ENCODE data around the gene REPIN1. TPM values are rescaled to one million over a fixed set of nuclear protein-coding genes. Genes with fewer than 3 reads are reported as not detected.

REPIN1 gene
- total RNA-seq, 1 experiment from 2014 or later: 106 TPM

DNA sequence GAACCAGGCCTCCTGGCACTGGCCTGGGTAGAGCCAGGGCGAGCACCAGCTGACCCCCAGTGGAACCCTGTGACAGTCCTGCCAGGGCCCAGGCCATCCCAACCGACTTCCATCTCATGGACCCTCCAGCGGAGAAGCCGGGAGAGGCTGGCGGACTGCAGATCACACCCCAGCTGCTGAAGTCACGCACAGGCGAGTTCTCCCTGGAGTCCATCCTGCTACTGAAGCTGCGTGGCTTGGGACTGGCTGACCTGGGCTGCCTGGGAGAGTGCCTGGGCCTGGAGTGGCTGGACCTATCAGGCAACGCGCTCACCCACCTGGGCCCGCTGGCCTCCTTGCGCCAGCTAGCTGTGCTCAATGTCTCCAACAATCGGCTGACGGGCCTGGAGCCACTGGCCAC is 31.9 kb upstream of the REPIN1 start:
- H3K79me2 ChIP-seq (ENCODE audit: insufficient read depth, low read length): no peaks in the 10 kb centered on the region
- no peaks in the 10 kb centered on the region for H3K9me3 Mint-ChIP-seq
- H3K4me2 ChIP-seq (ENCODE audit: insufficient read depth, insufficient read length, low read length): no peak overlapping the region

More for the DNA sequence above, 31.9 kb upstream of the REPIN1 start:
- H3K4me1 Mint-ChIP-seq: peaks cover 56 to 65% of the 10 kb centered on the region in 2 experiments
- H2BK15ac ChIP-seq (ENCODE audit: low read depth, low read length): no peak overlapping the region
- H3K27ac ChIP-seq (ENCODE audit: insufficient read length, low read depth, low read length): no peak overlapping the region
- no peak overlapping the region for H3K23ac ChIP-seq (ENCODE audit: insufficient read length, low read depth, low read length)
- no peak overlapping the region for H2BK20ac ChIP-seq (ENCODE audit: low read depth, low read length, poor library complexity, severe bottlenecking)
- no peak overlapping the region for H3T11ph ChIP-seq (ENCODE audit: low read length)
- no peaks in the 10 kb centered on the region for H3K79me1 ChIP-seq (ENCODE audit: insufficient read depth, low read depth, low read length, poor library complexity, severe bottlenecking)
- no peak overlapping the region for H2BK12ac ChIP-seq (ENCODE audit: insufficient read length, low read depth, low read length)
- no peaks in the 10 kb centered on the region; the same call in 1 of the 2 replicates for H3K4me1 ChIP-seq (ENCODE audit: insufficient read depth, low read length)
- no peak overlapping the region for H2BK120ac ChIP-seq (ENCODE audit: low read depth, low read length, poor library complexity, severe bottlenecking)
- H3K23me2 ChIP-seq (ENCODE audit: insufficient read length, low read depth, low read length, poor library complexity, severe bottlenecking): peaks cover 16% of the 10 kb centered on the region
- no peak overlapping the region for H3K9ac ChIP-seq (ENCODE audit: extremely low read depth, insufficient read length, low read length)
- TF ChIP-seq, protein P1, sequence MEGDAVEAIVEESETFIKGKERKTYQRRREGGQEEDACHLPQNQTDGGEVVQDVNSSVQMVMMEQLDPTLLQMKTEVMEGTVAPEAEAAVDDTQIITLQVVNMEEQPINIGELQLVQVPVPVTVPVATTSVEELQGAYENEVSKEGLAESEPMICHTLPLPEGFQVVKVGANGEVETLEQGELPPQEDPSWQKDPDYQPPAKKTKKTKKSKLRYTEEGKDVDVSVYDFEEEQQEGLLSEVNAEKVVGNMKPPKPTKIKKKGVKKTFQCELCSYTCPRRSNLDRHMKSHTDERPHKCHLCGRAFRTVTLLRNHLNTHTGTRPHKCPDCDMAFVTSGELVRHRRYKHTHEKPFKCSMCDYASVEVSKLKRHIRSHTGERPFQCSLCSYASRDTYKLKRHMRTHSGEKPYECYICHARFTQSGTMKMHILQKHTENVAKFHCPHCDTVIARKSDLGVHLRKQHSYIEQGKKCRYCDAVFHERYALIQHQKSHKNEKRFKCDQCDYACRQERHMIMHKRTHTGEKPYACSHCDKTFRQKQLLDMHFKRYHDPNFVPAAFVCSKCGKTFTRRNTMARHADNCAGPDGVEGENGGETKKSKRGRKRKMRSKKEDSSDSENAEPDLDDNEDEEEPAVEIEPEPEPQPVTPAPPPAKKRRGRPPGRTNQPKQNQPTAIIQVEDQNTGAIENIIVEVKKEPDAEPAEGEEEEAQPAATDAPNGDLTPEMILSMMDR (conservative IDR thresholded peaks at IDR 0.05): no peak
- H4K20me1 ChIP-seq (ENCODE audit: control insufficient read depth, insufficient read depth, insufficient read length): no peaks in the 10 kb centered on the region
- no peak overlapping the region for H4K91ac ChIP-seq (ENCODE audit: insufficient read length, low read depth, low read length)
- peaks cover 25 to 36% (median 31%) of the 10 kb centered on the region in 3 experiments for H3K36me3 Mint-ChIP-seq (ENCODE audit: insufficient read depth in 1 of 3, low read depth in 3 of 3)
- H3K4me3 Mint-ChIP-seq: peak overlapping the region in 1 of 2 experiments; percentile 21; a peak in 2 of 5 replicates
- no peak overlapping the region for H4K5ac ChIP-seq (ENCODE audit: insufficient read length, low read depth, low read length)
- H2BK5ac ChIP-seq (ENCODE audit: insufficient read length, low read length): no peak overlapping the region
- DNase-seq: no peak
- H3K14ac ChIP-seq (ENCODE audit: insufficient read depth, low read length): no peak overlapping the region
- H3K27ac Mint-ChIP-seq: peak overlapping the region in 2 of 3 experiments; percentile 91 to 99; a peak in 3 of 7 replicates
- H3K18ac ChIP-seq (ENCODE audit: insufficient read length, low read depth, low read length): no peak overlapping the region
- peaks cover 54% of the 10 kb centered on the region for H3K27me3 Mint-ChIP-seq (ENCODE audit: low read depth)
- H2AFZ ChIP-seq (ENCODE audit: low read length): no peak overlapping the region
- no peak overlapping the region for H4K8ac ChIP-seq (replicated peaks; ENCODE audit: insufficient read length, low read depth, low read length)
- H3K4ac ChIP-seq (ENCODE audit: low read depth, low read length): 0 out of 2 replicates have a peak overlapping the region, but pooled peaks have one; percentile 32
- no peaks in the 10 kb centered on the region for H3K27me3 ChIP-seq (ENCODE audit: insufficient read depth, low read length)
- H3K56ac ChIP-seq (ENCODE audit: insufficient read length, low read depth, low read length): no peak overlapping the region
- no peak overlapping the region for H2AK5ac ChIP-seq (ENCODE audit: insufficient read length, low read length)
- no CpG with 5 or more reads among the region's 14 CpGs for WGBS (ENCODE audit: extremely low coverage, insufficient read length, low lambda C conversion rate)
- no peaks in the 10 kb centered on the region for H3K9me3 ChIP-seq (ENCODE audit: control insufficient read depth, low read depth, low read length)

Measured in H9 (cell line).